Upper lobe of left lung (tissue), 6 donors: ENCODE results near the gene RBM15. TPM values are rescaled to one million over a fixed set of nuclear protein-coding genes. Genes with fewer than 3 reads are reported as not detected.
A peak's percentile ranks its signal among the peaks of the same experiment; 100 is the strongest.

Experiments
- ATAC-seq, 2 donors: fragments of 200-7000 bp; cut with Tn5 transposase; one replicate each; pipeline ENCODE4 v1.9.1; 2022; ENCODE audit warnings: mild to moderate bottlenecking in 2 of 2, moderate library complexity in 2 of 2; ENCODE audit not compliant: low FRiP score in 2 of 2
- DNase-seq, 2 donors: peaks; one replicate each; pipeline ENCODE4 v3.0.0-alpha.2; 2019 to 2020
- H3K27ac ChIP-seq, 4 donors: fragments of 200-600 bp; sonication (generic); one replicate each; pipeline ENCODE4 v1.5.1; 2016 to 2019
- H3K27me3 ChIP-seq, 4 donors: fragments of 200-600 bp; sonication (generic); one replicate each; pipeline ENCODE4 v1.5.1; 2017 to 2019
- H3K36me3 ChIP-seq, 4 donors: fragments of 200-600 bp; sonication (generic); one replicate each; pipeline ENCODE4 v1.5.1; 2016 to 2019
- H3K4me1 ChIP-seq, 4 donors: fragments of 200-600 bp; sonication (generic); one replicate each; pipeline ENCODE4 v1.5.1; 2018 to 2019
- H3K4me3 ChIP-seq, 4 donors: fragments of 200-600 bp; sonication (generic); one replicate each; pipeline ENCODE4 v1.5.1; 2017 to 2019; ENCODE audit warnings: mild to moderate bottlenecking in 2 of 4, moderate library complexity in 1 of 4
- H3K9me3 ChIP-seq, 4 donors: fragments of 200-600 bp; sonication (generic); one replicate each; pipeline ENCODE4 v1.5.1; 2018 to 2019
- EP300 ChIP-seq, 4 donors: sonication (generic); formaldehyde crosslinking; IDR thresholded peaks; one replicate each; pipeline ENCODE4 v1.5.1; 2017; ENCODE audit warnings: antibody characterized with exemption in 4 of 4, control low read depth in 2 of 4
- POLR2A ChIP-seq, 4 donors: fragments of 450-650 bp; IDR thresholded peaks; one replicate each; pipeline ENCODE4 v1.5.1; 2016 to 2017; ENCODE audit warnings: antibody characterized with exemption in 4 of 4, mild to moderate bottlenecking in 2 of 4
- POLR2AphosphoS5 ChIP-seq, 2 donors: sonication (generic); formaldehyde crosslinking; IDR thresholded peaks; one replicate each; pipeline ENCODE4 v1.5.1; 2017; ENCODE audit warnings: antibody characterized with exemption in 2 of 2
- whole genome bisulfite sequencing, 2 donors: methylation state at CpG; one replicate each; pipeline ENCODE4 v1.1.5; 2017 to 2018; 5-methylcytosine and 5-hydroxymethylcytosine counted together
- total RNA-seq, 6 donors: library from RNA; depleted of rRNA in 4 of 6; stranded (reverse); fragments of >200 nt in 4 of 6; gene quantifications; one replicate each; pipeline versions ENCODE4 v1.1.0 to v1.2.1, GENCODE V29; 2016 to 2021
- TF ChIP-seq, protein P1 (sequence below), 6 experiments: fragments of 450-650 bp in 4 of 6; fragments of 200-600 bp in 2 of 6; sonication (generic) in 2 of 6; IDR thresholded peaks; one replicate each; pipeline ENCODE4 v1.5.1; 2016 to 2019; ENCODE audit warnings: antibody characterized with exemption in 6 of 6
- donor health status: DM: no; HTN: no; CAD: no; lungs with moderate emphysema.
- donor health status: DM: no; HTN: yes; CAD: no; lungs with severe emphysema.

Gene RBM15
- total RNA-seq, 6 donors from 2014 or later = 20.7 to 85.9 (median 36.2) TPM

DNA sequence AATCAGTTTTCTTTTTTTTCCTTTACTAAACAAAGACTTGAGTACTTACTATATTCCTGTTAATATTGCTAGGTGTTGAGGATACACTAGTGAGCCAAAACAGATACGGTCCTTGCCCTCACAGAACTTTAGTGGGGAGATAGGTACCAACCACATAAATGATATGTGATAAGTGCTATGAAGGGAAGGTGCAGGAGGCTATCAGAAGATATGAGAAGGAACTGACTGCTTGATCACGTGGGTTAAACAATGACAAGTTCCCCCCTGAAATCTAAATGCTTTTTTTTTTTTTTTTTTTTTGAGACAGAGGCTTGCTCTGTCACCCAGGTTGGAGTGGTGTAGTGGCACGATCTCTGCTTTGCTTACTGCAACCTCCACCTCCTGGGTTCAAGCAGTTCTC is 25.0 kb downstream of the RBM15 start:
- Histone ChIP-seq H3K4me3 (no peak overlapping the region), H3K4me1 (no peaks in the 10 kb centered on the region), H3K27ac (no peak overlapping the region), H3K9me3 (no peaks in the 10 kb centered on the region), H3K27me3 (no peaks in the 10 kb centered on the region), H3K36me3 (peaks cover 0 to 34% (median 8%) of the 10 kb centered on the region in 4 donors)
- ATAC-seq (no peak), DNase-seq (no peak)
- TF ChIP-seq POLR2AphosphoS5 (IDR thresholded peaks at IDR 0.05) = no peak
- TF ChIP-seq POLR2A (IDR thresholded peaks at IDR 0.05) = no peak
- TF ChIP-seq EP300 (IDR thresholded peaks at IDR 0.05) = no peak
- TF ChIP-seq, protein P1, sequence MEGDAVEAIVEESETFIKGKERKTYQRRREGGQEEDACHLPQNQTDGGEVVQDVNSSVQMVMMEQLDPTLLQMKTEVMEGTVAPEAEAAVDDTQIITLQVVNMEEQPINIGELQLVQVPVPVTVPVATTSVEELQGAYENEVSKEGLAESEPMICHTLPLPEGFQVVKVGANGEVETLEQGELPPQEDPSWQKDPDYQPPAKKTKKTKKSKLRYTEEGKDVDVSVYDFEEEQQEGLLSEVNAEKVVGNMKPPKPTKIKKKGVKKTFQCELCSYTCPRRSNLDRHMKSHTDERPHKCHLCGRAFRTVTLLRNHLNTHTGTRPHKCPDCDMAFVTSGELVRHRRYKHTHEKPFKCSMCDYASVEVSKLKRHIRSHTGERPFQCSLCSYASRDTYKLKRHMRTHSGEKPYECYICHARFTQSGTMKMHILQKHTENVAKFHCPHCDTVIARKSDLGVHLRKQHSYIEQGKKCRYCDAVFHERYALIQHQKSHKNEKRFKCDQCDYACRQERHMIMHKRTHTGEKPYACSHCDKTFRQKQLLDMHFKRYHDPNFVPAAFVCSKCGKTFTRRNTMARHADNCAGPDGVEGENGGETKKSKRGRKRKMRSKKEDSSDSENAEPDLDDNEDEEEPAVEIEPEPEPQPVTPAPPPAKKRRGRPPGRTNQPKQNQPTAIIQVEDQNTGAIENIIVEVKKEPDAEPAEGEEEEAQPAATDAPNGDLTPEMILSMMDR (IDR thresholded peaks at IDR 0.05) = no peak
- WGBS, 2 donors = 88 to 95% methylated on average over 3 of the region's 3 CpGs

DNA sequence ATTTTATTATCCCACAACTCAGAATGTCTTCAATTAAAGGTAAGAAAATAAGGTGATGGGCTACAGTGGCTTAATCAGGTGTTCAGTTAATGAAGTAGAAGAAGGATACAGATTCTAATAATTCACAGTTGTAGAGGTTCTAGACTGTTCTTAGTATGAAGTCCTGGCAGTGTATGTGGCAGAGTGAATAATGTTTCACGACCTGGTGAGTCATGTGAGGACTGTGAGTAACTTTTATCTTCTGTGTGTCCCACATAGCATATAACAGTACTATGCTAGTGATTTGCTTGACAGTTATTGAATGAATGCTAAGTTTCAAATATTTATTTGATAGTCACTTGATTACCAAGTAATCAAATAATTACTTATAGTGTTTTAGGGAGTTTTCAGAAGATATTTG is 31.6 kb downstream of the RBM15 start:
- no peak for ATAC-seq
- peaks cover 0 to 60% (median 15%) of the 10 kb centered on the region in 4 donors for H3K36me3 ChIP-seq

DNA sequence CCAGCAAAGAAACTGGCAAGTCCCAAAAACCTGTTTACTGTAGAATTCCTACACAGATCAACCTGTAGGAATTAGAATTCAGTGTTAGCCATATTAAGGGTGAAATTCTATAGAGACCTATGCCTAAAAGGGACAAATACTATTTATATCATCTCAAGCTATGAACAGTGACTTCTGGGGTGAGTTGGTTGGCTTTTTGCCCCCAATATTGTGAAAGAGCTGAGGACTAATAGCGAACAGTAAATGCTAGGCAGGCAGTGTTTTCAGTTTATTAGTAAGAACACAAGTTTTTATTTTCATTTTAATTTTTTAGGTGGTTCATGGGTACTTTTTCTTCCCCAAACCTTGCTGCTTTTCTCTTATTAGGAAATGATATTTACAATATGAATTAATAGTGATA is 36.3 kb downstream of the RBM15 start:
- no peak for DNase-seq
- peaks cover 5 to 81% (median 29%) of the 10 kb centered on the region in 4 donors for H3K36me3 ChIP-seq
- H3K9me3 ChIP-seq = no peaks in the 10 kb centered on the region
- H3K4me3 ChIP-seq = no peak overlapping the region
- TF ChIP-seq, protein P1 (IDR thresholded peaks at IDR 0.05) = no peak
- TF ChIP-seq EP300 (IDR thresholded peaks at IDR 0.05) = no peak
- TF ChIP-seq POLR2A (IDR thresholded peaks at IDR 0.05) = no peak
- H3K4me1 ChIP-seq = peaks cover 0 to 5% (median 2%) of the 10 kb centered on the region in 4 donors
- no peak overlapping the region for H3K27ac ChIP-seq
- WGBS, 2 donors = 84 to 91% methylated on average over 1 of the region's 1 CpG
- no peak for ATAC-seq
- no peaks in the 10 kb centered on the region for H3K27me3 ChIP-seq

More for the DNA sequence above, 31.6 kb downstream of the RBM15 start:
- TF ChIP-seq, protein P1 (IDR thresholded peaks at IDR 0.05) = no peak
- TF ChIP-seq EP300 (IDR thresholded peaks at IDR 0.05) (no peak), POLR2A (IDR thresholded peaks at IDR 0.05) (no peak), POLR2AphosphoS5 (IDR thresholded peaks at IDR 0.05) (no peak)
- Histone ChIP-seq H3K27ac (no peak overlapping the region), H3K27me3 (no peaks in the 10 kb centered on the region), H3K4me1 (no peaks in the 10 kb centered on the region), H3K4me3 (no peak overlapping the region), H3K9me3 (no peaks in the 10 kb centered on the region)
- no peak for DNase-seq
- 63 to 70% methylated on average over 1 of the region's 1 CpG for WGBS, 2 donors

DNA sequence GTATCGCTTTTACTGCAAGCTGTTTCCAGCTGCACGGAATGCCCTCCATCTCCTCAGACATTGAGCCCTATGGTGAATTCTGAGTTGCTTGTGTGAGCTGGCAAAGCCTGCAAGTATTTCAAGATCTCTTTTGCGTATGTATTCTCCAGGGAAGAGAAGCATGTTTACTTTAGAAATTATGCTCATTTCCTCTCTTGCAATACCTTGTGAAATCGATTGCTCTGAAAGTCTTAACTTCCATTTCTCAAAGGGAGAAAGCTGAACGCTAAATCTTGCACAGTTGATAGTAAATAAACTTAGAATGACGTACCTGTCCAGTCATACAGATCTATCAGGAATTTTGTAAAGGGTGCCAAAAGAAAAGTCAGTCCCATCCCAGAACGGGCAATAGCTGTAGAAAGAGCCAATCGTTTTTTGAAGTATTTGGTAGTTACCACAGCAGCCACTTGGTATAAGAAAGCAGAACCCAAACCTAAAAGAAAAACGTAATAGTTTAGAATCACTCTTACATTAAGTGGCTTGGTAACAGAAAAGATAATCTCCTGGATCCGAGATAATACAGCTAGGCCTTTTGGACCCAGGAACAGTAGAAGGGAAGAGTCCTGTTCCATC is 41.6 kb downstream of the RBM15 start:
- H3K4me1 ChIP-seq = peaks cover 0 to 12% (median 9%) of the 10 kb centered on the region in 4 donors
- peaks cover 5 to 34% (median 15%) of the 10 kb centered on the region in 4 donors for H3K36me3 ChIP-seq
- ATAC-seq (peak; percentile 58 to 69), DNase-seq (peak in 1 of 2 donors; percentile 41)
- peak overlapping the region in 1 of 4 donors; percentile 15 for H3K4me3 ChIP-seq
- TF ChIP-seq, protein P1 (IDR thresholded peaks at IDR 0.05) = no peak
- WGBS, 2 donors = 39 to 40% methylated on average over 10 of the region's 10 CpGs
- peak overlapping the region; percentile 61 to 83 (median 76) for H3K27ac ChIP-seq
- H3K9me3 ChIP-seq = no peaks in the 10 kb centered on the region
- H3K27me3 ChIP-seq = no peaks in the 10 kb centered on the region
